Upper lobe of right lung (tissue), 1 donor: ENCODE measurements around the gene MAP2K5. TPM values are rescaled to one million over a fixed set of nuclear protein-coding genes. Genes with fewer than 3 reads are reported as not detected.

ENCODE experiments used
- ATAC-seq: fragments of 200-7000 bp; cut with Tn5 transposase; one replicate; pipeline ENCODE4 v1.9.1; 2020; ENCODE audit warnings: mild to moderate bottlenecking, moderate library complexity
- DNase-seq: peaks from one replicate; pipeline ENCODE4 v3.0.0-alpha.2; 2020
- H3K27ac ChIP-seq: fragments of 200-600 bp; one replicate; pipeline ENCODE4 v1.8.0; 2022
- H3K27me3 ChIP-seq: fragments of 200-600 bp; one replicate; pipeline ENCODE4 v1.8.0; 2022; ENCODE audit warnings: mild to moderate bottlenecking
- H3K36me3 ChIP-seq: fragments of 200-600 bp; one replicate; pipeline ENCODE4 v1.8.0; 2022
- H3K4me1 ChIP-seq: fragments of 200-600 bp; one replicate; pipeline ENCODE4 v1.8.0; 2022
- H3K4me3 ChIP-seq: fragments of 200-600 bp; one replicate; pipeline ENCODE4 v1.8.0; 2022; ENCODE audit warnings: mild to moderate bottlenecking
- H3K9me3 ChIP-seq: fragments of 200-600 bp; one replicate; pipeline ENCODE4 v1.8.0; 2022
- CTCF ChIP-seq: fragments of 200-600 bp; IDR thresholded peaks from one replicate; pipeline ENCODE4 v1.8.0; 2022; ENCODE audit warnings: antibody characterized with exemption
- intact Hi-C: fragments of 100-400 bp; cut with DNase I; formaldehyde crosslinking; loops from one replicate; pipeline ENCODE4 v1.11.0; 2022
- total RNA-seq: library from RNA; stranded (reverse); fragmentation: NEBNext Ultra II Directional; extraction: Animal tissue kit (Norgen Biotek cat#: 25700); gene quantifications from one replicate; pipeline ENCODE4 v1.2.1, GENCODE V29; 2021
- donor health status: DM: no; HTN: yes; CAD: no; lungs with severe emphysema.

MAP2K5 gene
- total RNA-seq, 1 donor from 2014 or later: 18.3 TPM

GRCh38 chr15:67548862-67549651 is 6.6 kb downstream of the MAP2K5 start:
- peak; percentile 65 for ATAC-seq
- no peak for DNase-seq
- peaks cover 5% of the 10 kb centered on the region for H3K4me1 ChIP-seq
- H3K36me3 ChIP-seq: peaks cover 15% of the 10 kb centered on the region
- no peak overlapping the region for H3K4me3 ChIP-seq
- H3K27me3 ChIP-seq: no peaks in the 10 kb centered on the region
- TF ChIP-seq CTCF: no peak
- H3K27ac ChIP-seq: no peak overlapping the region
- intact Hi-C loops: no loop called here
- H3K9me3 ChIP-seq: no peaks in the 10 kb centered on the region

- Histone ChIP-seq H3K4me1 (peaks cover 4% of the 10 kb centered on the region), H3K36me3 (peaks cover 15% of the 10 kb centered on the region), H3K9me3 (no peaks in the 10 kb centered on the region), H3K4me3 (no peak overlapping the region), H3K27ac (no peak overlapping the region), H3K27me3 (no peaks in the 10 kb centered on the region)
- DNase-seq (no peak), ATAC-seq (no peak)
- intact Hi-C loops: no loop called here
- no peak for TF ChIP-seq CTCF
Measured at GRCh38 chr15:67549736-67550135, 7.2 kb downstream of the MAP2K5 start.

- no peaks in the 10 kb centered on the region for H3K9me3 ChIP-seq
- H3K27ac ChIP-seq: no peak overlapping the region
- no peaks in the 10 kb centered on the region for H3K27me3 ChIP-seq
- intact Hi-C loops: no loop called here
- no peak for TF ChIP-seq CTCF
- DNase-seq: no peak
- no peak for ATAC-seq
- peaks cover 4% of the 10 kb centered on the region for H3K4me1 ChIP-seq
- peaks cover 15% of the 10 kb centered on the region for H3K36me3 ChIP-seq
- H3K4me3 ChIP-seq: no peak overlapping the region
Measured at GRCh38 chr15:67550522-67550921, 8.0 kb downstream of the MAP2K5 start.

GRCh38 chr15:67551207-67551743 is 8.8 kb downstream of the MAP2K5 start:
- intact Hi-C loops: no loop called here
- no peak for ATAC-seq
- TF ChIP-seq CTCF: no peak

GRCh38 chr15:67554580-67554979 is 12.1 kb downstream of the MAP2K5 start:
- Histone ChIP-seq H3K9me3 (no peaks in the 10 kb centered on the region), H3K27ac (no peak overlapping the region), H3K27me3 (no peaks in the 10 kb centered on the region), H3K4me1 (no peaks in the 10 kb centered on the region), H3K36me3 (peaks cover 7% of the 10 kb centered on the region), H3K4me3 (no peak overlapping the region)
- intact Hi-C loops: no loop called here
- DNase-seq: no peak
- no peak for TF ChIP-seq CTCF
- ATAC-seq: no peak

More at GRCh38 chr15:67551207-67551743, 8.8 kb downstream of the MAP2K5 start:
- Histone ChIP-seq H3K27ac (no peak overlapping the region), H3K27me3 (no peaks in the 10 kb centered on the region), H3K36me3 (peaks cover 12% of the 10 kb centered on the region), H3K4me3 (no peak overlapping the region), H3K9me3 (no peaks in the 10 kb centered on the region), H3K4me1 (peaks cover 4% of the 10 kb centered on the region)
- no peak for DNase-seq
